HuH-7 (cell line): Measurements from ENCODE around the gene PEX5.

Experiments used
- DNase-seq: peaks from one replicate; pipeline ENCODE4 v3.0.0; 2011; ENCODE audit warnings: low spot score

The PEX5 gene

GRCh38 chr12:7189398-7190267 lies at the start of gene PEX5:
PEX5 (plus strand) TSS chr12:7189686; CDS start chr12:7190378, 692 bp downstream.
- DNase-seq = peak; percentile 83

GRCh38 chr12:7141351-7142005 lies 48.0 kb upstream of the PEX5 start:
- no peak for DNase-seq

- peak; percentile 75 for DNase-seq
These were observed 47.3 kb upstream of the PEX5 start for GRCh38 chr12:7142056-7142644.

GRCh38 chr12:7142809-7143465 lies 46.5 kb upstream of the PEX5 start:
- DNase-seq = no peak

- DNase-seq = no peak
These were observed 45.9 kb upstream of the PEX5 start for GRCh38 chr12:7143564-7143963.

GRCh38 chr12:7144414-7145120 lies 44.9 kb upstream of the PEX5 start:
- peak; percentile 41 for DNase-seq

GRCh38 chr12:7145671-7146070 lies 43.8 kb upstream of the PEX5 start:
- DNase-seq = no peak

- no peak for DNase-seq
These were observed 43.3 kb upstream of the PEX5 start for GRCh38 chr12:7146228-7146627.

GRCh38 chr12:7146906-7147305 lies 42.6 kb upstream of the PEX5 start:
- no peak for DNase-seq

GRCh38 chr12:7150356-7150755 lies 39.1 kb upstream of the PEX5 start:
- no peak for DNase-seq

GRCh38 chr12:7150841-7151240 lies 38.6 kb upstream of the PEX5 start:
- no peak for DNase-seq

- DNase-seq = no peak
These were observed 38.0 kb upstream of the PEX5 start for GRCh38 chr12:7151532-7151931.

- DNase-seq = no peak
These were observed 36.7 kb upstream of the PEX5 start for GRCh38 chr12:7152818-7153217.

- DNase-seq = no peak
These were observed 35.4 kb upstream of the PEX5 start for GRCh38 chr12:7154042-7154441.

- no peak for DNase-seq
These were observed 34.5 kb upstream of the PEX5 start for GRCh38 chr12:7154901-7155470.

- DNase-seq = no peak
These were observed 33.9 kb upstream of the PEX5 start for GRCh38 chr12:7155471-7156034.

GRCh38 chr12:7156259-7157197 lies 33.0 kb upstream of the PEX5 start:
- DNase-seq = no peak

GRCh38 chr12:7157391-7157790 lies 32.1 kb upstream of the PEX5 start:
- no peak for DNase-seq

- DNase-seq = no peak
These were observed 30.5 kb upstream of the PEX5 start for GRCh38 chr12:7158781-7159609.
